Upper lobe of left lung (tissue), 6 donors: Measurements from ENCODE around the gene KRTAP2-2. TPM values are rescaled to one million over a fixed set of nuclear protein-coding genes. Genes with fewer than 3 reads are reported as not detected.
A peak's percentile ranks its signal among the peaks of the same experiment; 100 is the strongest.

ENCODE experiments used
- ATAC-seq, 2 donors: fragments of 200-7000 bp; cut with Tn5 transposase; one replicate each; pipeline ENCODE4 v1.9.1; 2022; ENCODE audit warnings: mild to moderate bottlenecking in 2 of 2, moderate library complexity in 2 of 2; ENCODE audit not compliant: low FRiP score in 2 of 2
- DNase-seq, 2 donors: peaks; one replicate each; pipeline ENCODE4 v3.0.0-alpha.2; 2019 to 2020
- H3K27ac ChIP-seq, 4 donors: fragments of 200-600 bp; sonication (generic); one replicate each; pipeline ENCODE4 v1.5.1; 2016 to 2019
- H3K27me3 ChIP-seq, 4 donors: fragments of 200-600 bp; sonication (generic); one replicate each; pipeline ENCODE4 v1.5.1; 2017 to 2019
- H3K36me3 ChIP-seq, 4 donors: fragments of 200-600 bp; sonication (generic); one replicate each; pipeline ENCODE4 v1.5.1; 2016 to 2019
- H3K4me1 ChIP-seq, 4 donors: fragments of 200-600 bp; sonication (generic); one replicate each; pipeline ENCODE4 v1.5.1; 2018 to 2019
- H3K4me3 ChIP-seq, 4 donors: fragments of 200-600 bp; sonication (generic); one replicate each; pipeline ENCODE4 v1.5.1; 2017 to 2019; ENCODE audit warnings: mild to moderate bottlenecking in 2 of 4, moderate library complexity in 1 of 4
- H3K9me3 ChIP-seq, 4 donors: fragments of 200-600 bp; sonication (generic); one replicate each; pipeline ENCODE4 v1.5.1; 2018 to 2019
- EP300 ChIP-seq, 4 donors: sonication (generic); formaldehyde crosslinking; IDR thresholded peaks; one replicate each; pipeline ENCODE4 v1.5.1; 2017; ENCODE audit warnings: antibody characterized with exemption in 4 of 4, control low read depth in 2 of 4
- POLR2A ChIP-seq, 4 donors: fragments of 450-650 bp; IDR thresholded peaks; one replicate each; pipeline ENCODE4 v1.5.1; 2016 to 2017; ENCODE audit warnings: antibody characterized with exemption in 4 of 4, mild to moderate bottlenecking in 2 of 4
- POLR2AphosphoS5 ChIP-seq, 2 donors: sonication (generic); formaldehyde crosslinking; IDR thresholded peaks; one replicate each; pipeline ENCODE4 v1.5.1; 2017; ENCODE audit warnings: antibody characterized with exemption in 2 of 2
- WGBS, 2 donors: methylation state at CpG; one replicate each; pipeline ENCODE4 v1.1.5; 2017 to 2018; 5-methylcytosine and 5-hydroxymethylcytosine counted together
- total RNA-seq, 6 donors: library from RNA; depleted of rRNA in 4 of 6; stranded (reverse); fragments of >200 nt in 4 of 6; gene quantifications; one replicate each; pipeline versions ENCODE4 v1.1.0 to v1.2.1, GENCODE V29; 2016 to 2021
- TF ChIP-seq, protein P1 (sequence below), 6 experiments: fragments of 450-650 bp in 4 of 6; fragments of 200-600 bp in 2 of 6; sonication (generic) in 2 of 6; IDR thresholded peaks; one replicate each; pipeline ENCODE4 v1.5.1; 2016 to 2019; ENCODE audit warnings: antibody characterized with exemption in 6 of 6
- donor health status: DM: no; HTN: no; CAD: no; lungs with moderate emphysema.
- donor health status: DM: no; HTN: yes; CAD: no; lungs with severe emphysema.

KRTAP2-2 gene
- total RNA-seq, 6 donors from 2014 or later: not detected

DNA sequence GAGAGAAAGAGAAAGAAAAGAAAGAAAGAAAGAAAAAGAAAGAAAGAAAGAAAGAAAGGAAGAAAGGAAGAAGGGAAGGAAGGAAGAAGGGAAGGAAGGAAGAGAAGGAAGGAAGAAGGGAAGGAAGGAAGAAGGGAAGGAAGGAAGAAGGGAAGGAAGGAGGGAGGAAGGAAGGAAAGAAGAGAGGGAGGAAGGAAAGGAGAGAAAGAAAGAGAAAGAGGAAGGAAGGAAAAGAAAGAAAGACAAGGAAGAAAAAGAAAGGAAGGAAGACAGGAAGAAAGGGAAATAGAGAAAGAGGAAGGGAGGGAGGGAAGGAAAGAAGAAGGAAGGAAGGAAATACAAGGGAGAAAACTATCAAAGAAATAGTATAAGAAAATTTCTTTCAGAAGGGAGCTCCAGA lies 21.8 kb upstream of the KRTAP2-2 start:
- H3K27ac ChIP-seq: no peak overlapping the region
- no peak for ATAC-seq
- no peak overlapping the region for H3K4me3 ChIP-seq
- DNase-seq: no peak
- no peaks in the 10 kb centered on the region for H3K36me3 ChIP-seq
- no peaks in the 10 kb centered on the region for H3K9me3 ChIP-seq
- no peaks in the 10 kb centered on the region for H3K27me3 ChIP-seq
- H3K4me1 ChIP-seq: no peaks in the 10 kb centered on the region
- no peak for TF ChIP-seq POLR2A (IDR thresholded peaks at IDR 0.05)
- TF ChIP-seq POLR2AphosphoS5 (IDR thresholded peaks at IDR 0.05): no peak
- no peak for TF ChIP-seq EP300 (IDR thresholded peaks at IDR 0.05)
- TF ChIP-seq, protein P1, sequence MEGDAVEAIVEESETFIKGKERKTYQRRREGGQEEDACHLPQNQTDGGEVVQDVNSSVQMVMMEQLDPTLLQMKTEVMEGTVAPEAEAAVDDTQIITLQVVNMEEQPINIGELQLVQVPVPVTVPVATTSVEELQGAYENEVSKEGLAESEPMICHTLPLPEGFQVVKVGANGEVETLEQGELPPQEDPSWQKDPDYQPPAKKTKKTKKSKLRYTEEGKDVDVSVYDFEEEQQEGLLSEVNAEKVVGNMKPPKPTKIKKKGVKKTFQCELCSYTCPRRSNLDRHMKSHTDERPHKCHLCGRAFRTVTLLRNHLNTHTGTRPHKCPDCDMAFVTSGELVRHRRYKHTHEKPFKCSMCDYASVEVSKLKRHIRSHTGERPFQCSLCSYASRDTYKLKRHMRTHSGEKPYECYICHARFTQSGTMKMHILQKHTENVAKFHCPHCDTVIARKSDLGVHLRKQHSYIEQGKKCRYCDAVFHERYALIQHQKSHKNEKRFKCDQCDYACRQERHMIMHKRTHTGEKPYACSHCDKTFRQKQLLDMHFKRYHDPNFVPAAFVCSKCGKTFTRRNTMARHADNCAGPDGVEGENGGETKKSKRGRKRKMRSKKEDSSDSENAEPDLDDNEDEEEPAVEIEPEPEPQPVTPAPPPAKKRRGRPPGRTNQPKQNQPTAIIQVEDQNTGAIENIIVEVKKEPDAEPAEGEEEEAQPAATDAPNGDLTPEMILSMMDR (IDR thresholded peaks at IDR 0.05): no peak

DNA sequence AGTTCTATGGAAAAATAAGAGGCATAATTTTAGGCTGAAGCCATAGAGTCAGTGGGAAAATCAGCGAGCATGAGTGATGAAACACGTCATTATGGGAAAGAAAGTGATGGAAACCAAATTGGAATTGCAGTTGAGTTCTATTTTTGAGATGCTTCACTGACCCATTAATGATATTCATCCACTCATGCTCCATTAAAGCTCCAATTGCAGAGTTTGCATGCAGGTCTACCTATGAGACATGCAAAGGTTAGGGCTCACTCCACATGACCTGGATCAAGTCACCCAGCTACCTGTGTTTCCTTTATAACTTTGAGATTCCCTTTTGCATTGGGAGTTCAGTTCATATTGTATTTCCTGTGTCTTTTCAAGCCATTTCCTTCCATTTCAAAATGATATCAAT lies 18.6 kb upstream of the KRTAP2-2 start:
- TF ChIP-seq POLR2AphosphoS5 (IDR thresholded peaks at IDR 0.05) (no peak), POLR2A (IDR thresholded peaks at IDR 0.05) (no peak), EP300 (IDR thresholded peaks at IDR 0.05) (no peak)
- TF ChIP-seq, protein P1 (IDR thresholded peaks at IDR 0.05): no peak
- WGBS, 2 donors: 89 to 90% methylated on average over 2 of the region's 2 CpGs
- Histone ChIP-seq H3K27ac (no peak overlapping the region), H3K4me3 (no peak overlapping the region), H3K4me1 (no peaks in the 10 kb centered on the region), H3K9me3 (no peaks in the 10 kb centered on the region), H3K27me3 (no peaks in the 10 kb centered on the region), H3K36me3 (no peaks in the 10 kb centered on the region)
- DNase-seq (no peak), ATAC-seq (no peak)

DNA sequence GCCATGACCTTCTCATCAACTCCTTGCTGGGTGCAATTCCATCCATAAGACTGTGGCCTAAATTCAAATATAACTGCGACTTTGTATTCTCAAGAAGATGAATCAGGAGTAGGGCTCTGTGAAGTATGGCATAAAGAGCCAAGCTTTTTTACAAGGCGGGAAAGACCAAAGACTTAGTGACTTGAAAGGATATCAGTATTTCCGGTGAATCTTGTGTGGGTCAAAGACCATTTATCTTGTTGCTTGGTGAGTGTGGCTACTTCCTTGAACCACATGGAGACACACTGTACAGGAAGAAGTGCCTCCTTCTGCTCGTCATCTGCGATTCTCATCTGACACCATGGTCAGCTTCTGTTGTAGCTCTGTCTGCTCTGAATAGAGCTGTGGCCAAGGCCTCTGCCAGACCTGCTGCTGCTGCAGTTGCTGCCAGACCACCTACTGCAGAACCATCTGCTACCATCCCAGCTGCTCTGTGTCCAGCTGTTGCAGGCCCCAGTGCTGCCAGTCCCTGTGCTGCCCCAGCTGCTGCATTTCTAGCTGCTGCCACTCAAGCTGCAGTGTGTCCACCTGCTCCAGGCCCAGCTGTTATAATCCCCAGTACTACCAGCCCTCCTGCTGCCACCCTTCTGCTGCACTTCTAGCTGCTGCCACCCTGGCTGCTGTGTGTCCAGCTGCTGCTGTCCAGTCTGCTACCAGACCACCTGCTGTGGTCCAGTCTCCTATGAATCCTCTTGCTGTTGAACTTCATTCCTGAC lies 16.8 kb upstream of the KRTAP2-2 start:
- Histone ChIP-seq H3K4me1 (no peaks in the 10 kb centered on the region), H3K36me3 (no peaks in the 10 kb centered on the region), H3K9me3 (no peaks in the 10 kb centered on the region), H3K27ac (no peak overlapping the region), H3K27me3 (no peaks in the 10 kb centered on the region), H3K4me3 (no peak overlapping the region)
- DNase-seq (peak in 1 of 2 donors; percentile 27), ATAC-seq (no peak)
- WGBS, 2 donors: 67 to 75% methylated on average over 5 of the region's 5 CpGs
- TF ChIP-seq POLR2A (IDR thresholded peaks at IDR 0.05): no peak

DNA sequence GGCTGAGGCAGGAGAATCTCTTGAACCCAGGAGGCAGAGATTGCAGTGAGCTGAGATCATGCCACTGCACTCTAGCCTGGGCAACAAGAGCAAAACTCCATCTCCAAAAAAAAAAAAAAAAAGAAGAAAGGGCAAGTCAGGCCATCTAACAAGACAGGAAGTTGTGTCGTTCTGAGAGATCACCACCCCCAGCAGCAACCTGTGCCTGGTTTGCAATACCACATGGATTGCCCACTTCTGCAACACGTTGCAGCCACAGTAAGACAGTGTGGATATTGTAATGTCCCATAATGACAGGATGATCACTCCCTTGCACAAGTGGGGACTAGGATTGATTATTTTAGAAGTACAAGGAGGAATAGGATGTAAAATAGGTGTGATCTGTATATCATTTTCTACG lies 14.0 kb upstream of the KRTAP2-2 start:
- no peak overlapping the region for H3K27ac ChIP-seq
- no peak overlapping the region for H3K4me3 ChIP-seq
- ATAC-seq (no peak), DNase-seq (no peak)
- no peaks in the 10 kb centered on the region for H3K36me3 ChIP-seq
- 73 to 77% methylated on average over 3 of the region's 3 CpGs for WGBS, 2 donors
- H3K9me3 ChIP-seq: no peaks in the 10 kb centered on the region
- TF ChIP-seq POLR2A (IDR thresholded peaks at IDR 0.05): no peak
- H3K27me3 ChIP-seq: no peaks in the 10 kb centered on the region
- no peaks in the 10 kb centered on the region for H3K4me1 ChIP-seq

DNA sequence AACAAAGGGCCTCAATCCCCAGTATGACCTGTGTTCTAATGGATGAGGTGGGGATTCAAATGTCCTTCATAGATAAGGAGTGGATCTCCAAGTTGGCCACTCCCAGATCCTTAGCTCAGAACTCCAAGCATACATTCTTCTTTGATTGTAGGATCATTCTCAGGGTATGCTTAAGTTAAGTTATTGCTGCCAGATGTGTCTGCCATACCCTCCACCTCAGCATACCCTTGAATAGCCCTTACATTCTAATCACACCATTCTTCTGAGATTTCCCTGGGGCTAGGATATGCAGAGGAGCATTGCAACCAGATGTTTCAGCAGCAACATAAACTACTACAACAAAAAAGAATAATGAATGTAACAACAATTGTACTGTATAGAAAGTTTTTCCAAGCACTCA lies 12.3 kb upstream of the KRTAP2-2 start:
- ATAC-seq: no peak
- TF ChIP-seq, protein P1 (IDR thresholded peaks at IDR 0.05): no peak
- TF ChIP-seq POLR2A (IDR thresholded peaks at IDR 0.05): no peak

More for the DNA sequence above, 12.3 kb upstream of the KRTAP2-2 start:
- Histone ChIP-seq H3K27ac (no peak overlapping the region), H3K27me3 (no peaks in the 10 kb centered on the region), H3K9me3 (no peaks in the 10 kb centered on the region), H3K36me3 (no peaks in the 10 kb centered on the region), H3K4me1 (no peaks in the 10 kb centered on the region), H3K4me3 (no peak overlapping the region)
- DNase-seq: no peak
